GM06990 (cell line): ENCODE results near the gene TACR2.

Experiments
- DNase-seq: peaks from one replicate; pipeline ENCODE4 v3.0.0-alpha.2; 2011; ENCODE audit not compliant: insufficient read length; ENCODE audit errors: extremely low read depth
- H3K27me3 ChIP-seq: replicated peaks from 2 replicates; pipeline ENCODE4 v1.6.0; 2011; ENCODE audit warnings: low read length; ENCODE audit not compliant: control insufficient read depth, insufficient read depth
- H3K36me3 ChIP-seq: 2 replicates; pipeline ENCODE4 v1.5.1; 2011; ENCODE audit warnings: low read length; ENCODE audit not compliant: control insufficient read depth, insufficient read depth
- H3K4me3 ChIP-seq: replicated peaks from 2 replicates; pipeline ENCODE4 v1.5.1; 2011; ENCODE audit warnings: low read depth, mild to moderate bottlenecking, control low read depth, low read length
- TF ChIP-seq, protein P1 (sequence below): IDR thresholded peaks from 2 replicates; pipeline ENCODE4 v1.5.1; 2011; ENCODE audit warnings: low read length, control low read depth, mild to moderate bottlenecking, inconsistent platforms; ENCODE audit not compliant: insufficient read depth, poor library complexity, severe bottlenecking

TACR2 gene

DNA sequence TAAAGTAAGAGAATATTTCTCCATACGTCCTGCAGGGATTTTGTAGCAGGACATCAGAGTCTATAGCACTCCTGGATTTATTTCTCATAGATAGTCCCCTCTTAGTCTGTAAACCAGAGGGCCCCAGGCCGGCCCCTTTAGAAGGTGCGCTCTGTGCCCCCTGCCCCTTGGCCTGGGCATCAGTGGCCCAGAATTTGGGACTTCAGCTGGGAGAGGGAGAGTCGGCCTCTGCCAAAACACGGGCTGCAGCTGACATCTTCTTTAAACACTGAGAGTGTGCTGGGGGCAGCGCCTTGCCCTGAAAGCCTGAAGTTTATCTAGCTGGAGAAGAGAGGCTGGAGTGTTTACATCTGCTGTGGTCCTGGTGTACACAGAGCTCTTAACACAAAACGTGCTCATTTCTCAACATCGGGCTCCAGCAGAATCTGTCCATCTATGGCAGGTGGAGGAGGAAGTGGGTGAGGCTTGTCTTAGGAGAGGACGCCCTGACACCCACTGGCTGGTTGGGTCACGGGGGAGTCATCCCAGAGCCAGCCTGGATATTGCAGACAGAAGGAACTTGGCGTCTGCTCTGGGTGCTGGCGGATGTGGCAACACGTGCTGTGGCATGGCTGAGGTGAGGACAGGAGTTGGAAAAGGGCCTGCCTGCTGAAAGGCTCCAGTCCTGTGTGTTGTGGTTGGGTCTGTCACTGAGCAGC lies 5.0 kb upstream of the TACR2 start:
- H3K27me3 ChIP-seq: no peaks in the 10 kb centered on the region
- no peaks in the 10 kb centered on the region for H3K36me3 ChIP-seq
- no peak overlapping the region for H3K4me3 ChIP-seq
- TF ChIP-seq, protein P1, sequence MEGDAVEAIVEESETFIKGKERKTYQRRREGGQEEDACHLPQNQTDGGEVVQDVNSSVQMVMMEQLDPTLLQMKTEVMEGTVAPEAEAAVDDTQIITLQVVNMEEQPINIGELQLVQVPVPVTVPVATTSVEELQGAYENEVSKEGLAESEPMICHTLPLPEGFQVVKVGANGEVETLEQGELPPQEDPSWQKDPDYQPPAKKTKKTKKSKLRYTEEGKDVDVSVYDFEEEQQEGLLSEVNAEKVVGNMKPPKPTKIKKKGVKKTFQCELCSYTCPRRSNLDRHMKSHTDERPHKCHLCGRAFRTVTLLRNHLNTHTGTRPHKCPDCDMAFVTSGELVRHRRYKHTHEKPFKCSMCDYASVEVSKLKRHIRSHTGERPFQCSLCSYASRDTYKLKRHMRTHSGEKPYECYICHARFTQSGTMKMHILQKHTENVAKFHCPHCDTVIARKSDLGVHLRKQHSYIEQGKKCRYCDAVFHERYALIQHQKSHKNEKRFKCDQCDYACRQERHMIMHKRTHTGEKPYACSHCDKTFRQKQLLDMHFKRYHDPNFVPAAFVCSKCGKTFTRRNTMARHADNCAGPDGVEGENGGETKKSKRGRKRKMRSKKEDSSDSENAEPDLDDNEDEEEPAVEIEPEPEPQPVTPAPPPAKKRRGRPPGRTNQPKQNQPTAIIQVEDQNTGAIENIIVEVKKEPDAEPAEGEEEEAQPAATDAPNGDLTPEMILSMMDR: no peak
- no peak for DNase-seq

DNA sequence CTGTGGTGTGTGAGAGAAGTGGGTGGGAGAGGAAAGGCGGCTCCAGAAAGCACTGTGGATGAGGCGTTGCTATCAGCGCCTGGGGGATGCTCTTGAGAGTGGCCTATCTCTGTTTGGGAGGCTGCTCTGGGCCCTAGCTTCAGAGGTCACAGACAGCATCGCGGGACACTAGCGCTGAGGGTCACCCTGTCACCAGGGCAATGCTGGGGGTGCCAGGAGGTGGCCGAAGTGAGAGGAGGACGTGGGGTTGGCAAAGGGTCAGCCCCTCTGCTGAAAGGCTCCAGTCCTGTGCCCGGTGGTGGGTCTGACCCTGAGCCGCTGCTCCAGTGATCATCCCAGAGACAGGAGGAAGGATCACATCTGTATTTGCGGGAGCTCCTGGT lies 3.0 kb upstream of the TACR2 start:
- Histone ChIP-seq H3K4me3 (no peak overlapping the region), H3K36me3 (no peaks in the 10 kb centered on the region), H3K27me3 (no peaks in the 10 kb centered on the region; the same call in 1 of the 2 replicates)
- no peak for DNase-seq
- TF ChIP-seq, protein P1: no peak

DNA sequence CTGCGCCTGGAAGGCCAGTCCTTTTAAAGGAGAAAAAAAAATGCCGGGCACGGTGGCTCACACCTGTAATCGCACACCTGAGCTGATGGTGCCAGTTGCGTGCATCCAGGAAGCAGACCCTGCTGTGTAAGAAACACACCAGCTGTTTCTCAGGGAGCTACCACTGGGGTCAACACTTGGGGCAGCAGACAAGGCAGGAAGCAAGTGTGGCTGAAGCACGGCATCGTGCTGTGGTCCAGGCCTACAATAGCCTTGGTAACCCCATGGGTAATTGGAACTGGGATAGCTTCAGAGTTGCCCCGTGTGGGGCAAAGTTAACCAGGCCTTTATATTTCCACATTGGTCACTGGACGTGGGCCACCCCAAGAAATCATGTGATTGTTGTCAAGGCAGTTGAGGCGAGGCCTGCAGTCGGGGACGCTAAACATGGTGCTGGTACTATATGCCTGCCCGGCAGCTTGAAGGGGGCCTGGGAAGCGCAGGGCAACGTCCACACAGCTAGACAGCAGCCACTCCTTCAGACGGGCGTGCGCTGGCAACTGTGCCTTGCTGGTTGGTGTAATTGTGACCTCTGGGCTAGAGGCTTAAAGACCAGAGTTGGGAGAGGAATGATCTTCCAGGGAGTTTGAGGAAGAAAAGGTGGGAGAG lies 2.5 kb upstream of the TACR2 start:
- no peak for DNase-seq
- TF ChIP-seq, protein P1: no peak
- Histone ChIP-seq H3K36me3 (no peaks in the 10 kb centered on the region), H3K4me3 (no peak overlapping the region), H3K27me3 (no peaks in the 10 kb centered on the region; the same call in 1 of the 2 replicates)

DNA sequence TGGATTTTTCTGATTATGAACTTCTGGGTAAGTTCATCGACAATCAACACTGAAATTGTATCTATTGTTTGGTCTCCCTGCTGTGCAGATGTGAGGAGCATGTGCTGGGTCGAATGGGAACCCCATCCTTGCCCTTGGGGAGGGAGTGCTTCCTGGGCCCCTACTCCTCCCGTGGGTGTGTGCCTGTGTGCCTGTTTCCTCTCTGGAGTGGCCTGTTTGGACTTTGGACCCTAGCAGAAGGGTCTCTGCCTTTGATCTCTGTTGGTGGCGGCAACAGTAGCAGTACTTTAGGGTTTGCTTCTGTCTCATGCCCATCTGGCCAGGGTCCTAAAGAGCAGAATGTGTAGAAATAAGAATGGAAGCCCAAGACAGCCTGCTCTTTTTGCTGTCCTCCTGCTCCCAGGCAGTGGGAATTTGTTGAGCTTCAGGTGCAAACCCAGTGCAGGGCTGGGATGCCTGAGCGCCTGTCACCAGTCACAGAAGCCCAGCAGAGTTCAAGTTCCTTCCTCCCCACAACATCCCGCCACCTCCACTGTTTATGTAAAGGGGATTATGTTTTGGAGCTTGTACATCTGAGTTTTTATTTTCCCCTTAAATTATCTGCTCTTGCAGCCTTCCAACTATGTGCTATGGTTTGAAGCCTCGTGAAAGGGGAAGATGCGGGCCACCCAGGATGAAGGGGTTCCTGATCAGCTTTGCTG lies 1.5 kb upstream of the TACR2 start:
- DNase-seq: no peak
- no peak overlapping the region for H3K4me3 ChIP-seq
- H3K27me3 ChIP-seq: no peaks in the 10 kb centered on the region; the same call in 1 of the 2 replicates
- H3K36me3 ChIP-seq: no peaks in the 10 kb centered on the region
- TF ChIP-seq, protein P1: no peak

DNA sequence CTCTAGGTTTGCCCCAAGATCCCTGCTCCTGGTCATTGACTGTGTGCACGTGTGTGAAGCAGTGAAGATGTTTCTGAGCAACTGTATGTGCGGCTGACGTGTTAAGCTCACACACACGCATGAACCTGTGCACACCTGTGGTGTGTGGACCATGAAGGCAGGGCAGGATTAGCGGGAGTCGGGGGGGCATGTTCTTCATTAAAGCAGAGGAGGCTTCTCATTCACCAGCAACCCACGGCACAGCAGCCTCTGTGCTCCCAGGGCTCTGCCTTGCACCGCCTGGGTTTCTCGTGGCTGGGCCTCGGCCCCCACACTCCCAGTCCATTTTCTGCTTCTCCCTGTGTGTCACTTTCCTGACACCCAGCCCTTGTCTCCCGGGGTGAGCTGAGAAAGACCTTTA lies 824 bp upstream of the TACR2 start:
- H3K27me3 ChIP-seq: no peaks in the 10 kb centered on the region; the same call in 1 of the 2 replicates

More for the DNA sequence above, 824 bp upstream of the TACR2 start:
- DNase-seq: no peak
- TF ChIP-seq, protein P1: no peak
- H3K4me3 ChIP-seq: no peak overlapping the region
- H3K36me3 ChIP-seq: no peaks in the 10 kb centered on the region
